A673 (cell line): ENCODE data around the gene SLC25A36.
A peak's percentile ranks its signal among the peaks of the same experiment; 100 is the strongest.

Experiments
- EZH2 ChIP-seq: fragments of 200-600 bp; sonication (generic); IDR thresholded peaks from 2 replicates; pipeline ENCODE4 v1.6.1; 2017; ENCODE audit warnings: borderline replicate concordance, low read depth, mild to moderate bottlenecking, mixed read lengths, antibody characterized with exemption, low read length; ENCODE audit not compliant: poor library complexity, severe bottlenecking
- TF ChIP-seq, protein P1 (sequence below): fragments of 300-800, 200-600 bp; sonication (generic); conservative IDR thresholded peaks from 2 replicates; pipeline ENCODE4 v1.5.1; 2017; ENCODE audit warnings: low read depth, mild to moderate bottlenecking, antibody characterized with exemption, low read length, moderate library complexity, mixed read lengths

DNA sequence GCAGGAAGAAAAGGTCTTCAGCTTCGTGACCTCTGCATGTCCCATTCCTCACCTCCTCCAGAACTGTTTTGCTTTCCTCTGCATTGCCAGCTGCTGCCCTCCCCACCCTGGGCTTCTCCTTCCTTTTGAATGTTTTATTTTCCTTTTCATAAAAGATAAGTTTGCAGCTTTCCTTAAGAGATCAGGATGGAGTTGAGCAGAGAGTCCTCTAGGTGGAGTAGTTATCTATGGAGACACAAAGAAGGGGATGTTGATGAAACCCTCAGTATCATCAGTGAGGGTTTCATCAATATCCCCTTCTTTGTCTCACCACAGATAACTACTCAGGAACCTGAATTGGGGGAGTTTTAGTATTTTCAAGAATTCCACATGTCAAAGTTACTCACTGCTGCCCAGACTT lies 19.0 kb upstream of the SLC25A36 start:
- TF ChIP-seq, protein P1, sequence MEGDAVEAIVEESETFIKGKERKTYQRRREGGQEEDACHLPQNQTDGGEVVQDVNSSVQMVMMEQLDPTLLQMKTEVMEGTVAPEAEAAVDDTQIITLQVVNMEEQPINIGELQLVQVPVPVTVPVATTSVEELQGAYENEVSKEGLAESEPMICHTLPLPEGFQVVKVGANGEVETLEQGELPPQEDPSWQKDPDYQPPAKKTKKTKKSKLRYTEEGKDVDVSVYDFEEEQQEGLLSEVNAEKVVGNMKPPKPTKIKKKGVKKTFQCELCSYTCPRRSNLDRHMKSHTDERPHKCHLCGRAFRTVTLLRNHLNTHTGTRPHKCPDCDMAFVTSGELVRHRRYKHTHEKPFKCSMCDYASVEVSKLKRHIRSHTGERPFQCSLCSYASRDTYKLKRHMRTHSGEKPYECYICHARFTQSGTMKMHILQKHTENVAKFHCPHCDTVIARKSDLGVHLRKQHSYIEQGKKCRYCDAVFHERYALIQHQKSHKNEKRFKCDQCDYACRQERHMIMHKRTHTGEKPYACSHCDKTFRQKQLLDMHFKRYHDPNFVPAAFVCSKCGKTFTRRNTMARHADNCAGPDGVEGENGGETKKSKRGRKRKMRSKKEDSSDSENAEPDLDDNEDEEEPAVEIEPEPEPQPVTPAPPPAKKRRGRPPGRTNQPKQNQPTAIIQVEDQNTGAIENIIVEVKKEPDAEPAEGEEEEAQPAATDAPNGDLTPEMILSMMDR: peak; percentile 59
- no peak for TF ChIP-seq EZH2
